NB4 (cell line): Measurements from ENCODE around the gene ACTN1.
A peak's percentile ranks its signal among the peaks of the same experiment; 100 is the strongest.

Experiments
- DNase-seq: peaks from one replicate; pipeline ENCODE4 v3.0.0; 2010; ENCODE audit warnings: low read depth
- H3K4me3 ChIP-seq: one replicate; pipeline ENCODE4 v1.5.1; 2011; ENCODE audit warnings: mild to moderate bottlenecking, low read depth, low read length, moderate library complexity
- MYC ChIP-seq: IDR thresholded peaks from 2 replicates; pipeline ENCODE4 v1.6.1; 2011; ENCODE audit warnings: low read depth, low read length
- POLR2A ChIP-seq: IDR thresholded peaks from 2 replicates; pipeline ENCODE4 v1.6.1; 2011; ENCODE audit warnings: mild to moderate bottlenecking; ENCODE audit not compliant: insufficient read length; ENCODE audit errors: extremely low read depth
- TF ChIP-seq, protein P1 (sequence below): IDR thresholded peaks from 2 replicates; pipeline ENCODE4 v1.6.1; 2011; ENCODE audit warnings: low read depth, low read length
- TF ChIP-seq, protein P2 (sequence below): IDR thresholded peaks from one replicate; pipeline ENCODE4 v1.5.1; 2012; ENCODE audit warnings: low read depth, low read length

The ACTN1 gene

DNA sequence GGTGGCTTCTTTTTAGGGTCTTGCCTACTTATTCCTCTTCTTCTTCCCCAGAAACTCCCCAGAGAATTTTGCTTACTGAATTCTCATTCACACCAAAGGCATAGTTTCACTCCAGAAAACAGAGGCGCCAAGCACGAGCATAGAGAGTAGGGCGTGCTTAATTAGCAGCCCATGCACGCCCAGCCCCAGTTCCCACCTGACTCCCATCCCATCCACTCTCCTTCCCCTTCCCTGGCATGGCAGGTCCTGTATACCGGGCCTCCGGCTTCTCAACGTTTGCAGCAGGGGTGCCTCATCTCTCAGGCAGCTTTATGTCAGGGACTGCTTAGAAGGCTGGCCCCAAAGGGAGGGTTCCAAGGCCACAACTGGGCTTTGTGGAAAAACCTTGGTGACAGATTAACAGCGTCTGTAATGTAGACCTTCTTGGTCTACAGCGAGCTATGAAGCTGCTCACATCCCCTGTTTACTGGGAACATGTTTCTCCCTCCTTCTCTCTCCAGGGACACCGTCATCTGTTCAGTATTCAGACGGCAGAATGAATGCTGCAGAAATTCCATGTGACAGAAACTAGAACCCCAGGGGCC, 62.7 kb downstream of the ACTN1 start:
- no peak for DNase-seq
- TF ChIP-seq, protein P1, sequence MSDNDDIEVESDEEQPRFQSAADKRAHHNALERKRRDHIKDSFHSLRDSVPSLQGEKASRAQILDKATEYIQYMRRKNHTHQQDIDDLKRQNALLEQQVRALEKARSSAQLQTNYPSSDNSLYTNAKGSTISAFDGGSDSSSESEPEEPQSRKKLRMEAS: no peak
- TF ChIP-seq MYC (no peak), POLR2A (no peak)
- TF ChIP-seq, protein P2, sequence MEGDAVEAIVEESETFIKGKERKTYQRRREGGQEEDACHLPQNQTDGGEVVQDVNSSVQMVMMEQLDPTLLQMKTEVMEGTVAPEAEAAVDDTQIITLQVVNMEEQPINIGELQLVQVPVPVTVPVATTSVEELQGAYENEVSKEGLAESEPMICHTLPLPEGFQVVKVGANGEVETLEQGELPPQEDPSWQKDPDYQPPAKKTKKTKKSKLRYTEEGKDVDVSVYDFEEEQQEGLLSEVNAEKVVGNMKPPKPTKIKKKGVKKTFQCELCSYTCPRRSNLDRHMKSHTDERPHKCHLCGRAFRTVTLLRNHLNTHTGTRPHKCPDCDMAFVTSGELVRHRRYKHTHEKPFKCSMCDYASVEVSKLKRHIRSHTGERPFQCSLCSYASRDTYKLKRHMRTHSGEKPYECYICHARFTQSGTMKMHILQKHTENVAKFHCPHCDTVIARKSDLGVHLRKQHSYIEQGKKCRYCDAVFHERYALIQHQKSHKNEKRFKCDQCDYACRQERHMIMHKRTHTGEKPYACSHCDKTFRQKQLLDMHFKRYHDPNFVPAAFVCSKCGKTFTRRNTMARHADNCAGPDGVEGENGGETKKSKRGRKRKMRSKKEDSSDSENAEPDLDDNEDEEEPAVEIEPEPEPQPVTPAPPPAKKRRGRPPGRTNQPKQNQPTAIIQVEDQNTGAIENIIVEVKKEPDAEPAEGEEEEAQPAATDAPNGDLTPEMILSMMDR: no peak
- H3K4me3 ChIP-seq: no peak overlapping the region

DNA sequence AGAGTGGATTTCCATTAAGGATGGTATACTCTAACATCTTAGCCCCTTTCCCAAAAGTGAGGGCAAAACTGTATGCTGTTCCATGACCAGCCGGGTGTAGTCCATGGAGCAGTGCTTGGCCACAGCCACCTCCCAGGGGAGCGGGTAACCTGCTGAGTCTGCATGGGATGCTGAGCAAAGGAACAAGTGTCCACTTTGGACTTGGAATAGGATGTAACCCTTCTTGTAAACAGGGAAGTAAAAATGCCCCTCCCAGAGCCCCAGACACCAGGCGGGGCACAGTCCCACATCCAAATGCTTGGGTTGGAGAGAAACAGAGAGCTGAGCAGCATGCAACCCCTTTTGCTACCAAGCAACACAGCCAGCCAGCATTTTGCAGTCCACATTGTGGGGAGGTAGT, 65.6 kb downstream of the ACTN1 start:
- TF ChIP-seq MYC (no peak), POLR2A (no peak)
- TF ChIP-seq, protein P2: no peak
- TF ChIP-seq, protein P1: no peak
- DNase-seq: no peak
- no peak overlapping the region for H3K4me3 ChIP-seq

DNA sequence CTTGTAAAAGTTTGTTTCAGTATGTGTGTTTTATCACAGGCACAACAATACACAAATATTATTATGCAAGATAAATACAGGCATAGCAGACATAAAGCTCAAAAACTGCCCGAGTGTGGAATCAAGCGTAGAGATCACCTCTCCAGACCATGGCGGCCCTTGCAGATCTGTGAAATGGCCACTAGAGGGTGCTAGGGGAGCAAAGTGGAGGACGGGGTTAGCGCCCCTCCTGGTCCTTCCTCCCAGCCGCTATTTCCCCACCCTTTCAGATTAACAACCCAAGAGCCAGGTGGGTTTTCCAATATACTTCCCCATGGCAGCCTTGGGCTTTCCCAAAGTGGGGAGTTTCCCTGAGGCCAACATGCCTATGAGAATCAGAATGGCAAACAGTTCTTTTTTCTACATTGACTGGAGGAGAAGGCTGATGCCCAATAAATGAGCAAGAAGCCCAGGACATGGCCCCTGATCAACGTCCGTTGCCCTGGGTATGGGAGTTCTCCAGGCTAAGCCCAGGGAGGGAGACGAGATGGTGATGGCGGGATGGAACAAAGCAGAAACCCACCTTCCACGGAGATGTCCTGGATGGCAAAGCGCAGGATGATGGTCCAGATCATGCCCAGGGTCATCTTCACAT, 67.4 kb downstream of the ACTN1 start:
- no peak overlapping the region for H3K4me3 ChIP-seq
- TF ChIP-seq POLR2A: no peak
- no peak for TF ChIP-seq MYC
- TF ChIP-seq, protein P2: peak; percentile 99
- TF ChIP-seq, protein P1: no peak
- DNase-seq: peak; percentile 78

- H3K4me3 ChIP-seq: no peak overlapping the region
- TF ChIP-seq, protein P1: no peak
- TF ChIP-seq, protein P2: no peak
- TF ChIP-seq MYC: no peak
- no peak for TF ChIP-seq POLR2A
- DNase-seq: no peak
Measured at GRCh38 chr14:68910540-68910939, 68.6 kb downstream of the ACTN1 start.

DNA sequence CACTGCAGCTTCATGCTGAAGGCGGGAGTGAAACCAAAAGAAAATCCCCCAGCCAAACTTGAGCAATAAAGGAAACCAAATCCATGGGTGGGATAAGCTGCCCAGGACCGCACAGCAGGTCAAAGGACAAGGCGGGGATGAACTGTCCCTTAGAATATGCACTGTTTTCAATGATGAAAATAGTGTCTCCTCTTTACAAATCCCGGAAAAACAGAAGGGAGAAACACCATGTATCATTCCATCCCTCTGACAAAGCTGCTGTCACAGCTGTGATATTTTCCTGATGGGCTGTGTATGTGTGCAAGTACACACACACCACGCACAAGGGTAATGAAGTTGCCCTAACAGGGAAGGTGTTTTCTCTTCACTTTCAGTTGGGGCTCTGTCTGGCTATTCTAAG, 70.3 kb downstream of the ACTN1 start:
- DNase-seq: no peak
- TF ChIP-seq, protein P2: no peak
- no peak for TF ChIP-seq MYC
- TF ChIP-seq, protein P1: no peak
- TF ChIP-seq POLR2A: no peak
- H3K4me3 ChIP-seq: no peak overlapping the region
